PC-9 (cell line): Measurements from ENCODE around the gene TLDC2.
"Not testable (repeated sequence)": the region's sequence is repeated elsewhere in the genome, so short reads cannot be mapped to it uniquely, and the experiment has no call there.

Experiments
- CTCF ChIP-seq: fragments of 200-600 bp; sonication (generic); conservative IDR thresholded peaks from 2 replicates; pipeline ENCODE4 v1.6.1; 2017; ENCODE audit warnings: mixed run types, antibody characterized with exemption, mild to moderate bottlenecking, moderate library complexity
- EZH2 ChIP-seq: fragments of 200-600 bp; sonication (generic); IDR thresholded peaks from 2 replicates; pipeline ENCODE4 v1.8.0; 2017; ENCODE audit warnings: antibody characterized with exemption, low read depth

GRCh38 chr20:36932067-36932466 lies 56.1 kb downstream of the TLDC2 start:
- TF ChIP-seq EZH2, CTCF: not testable (repeated sequence)
